HFF-Myc (cell line): Measurements from ENCODE around the gene FMN2.
A peak's percentile ranks its signal among the peaks of the same experiment; 100 is the strongest.

Experiments used
- DNase-seq: peaks from one replicate; pipeline ENCODE4 v3.0.0-alpha.2; 2011; ENCODE audit warnings: low read depth; ENCODE audit errors: extremely low read depth
- H3K4me3 ChIP-seq: replicated peaks from 2 replicates; pipeline ENCODE4 v1.5.1; 2011; ENCODE audit warnings: low read depth, mild to moderate bottlenecking, control low read depth, low read length
- CTCF ChIP-seq: IDR thresholded peaks from 2 replicates; pipeline ENCODE4 v1.5.1; 2012; ENCODE audit warnings: mild to moderate bottlenecking, low read depth, low read length, control low read depth; ENCODE audit errors: missing control alignments

FMN2 gene

GRCh38 chr1:240337781-240338180 lies 246.1 kb downstream of the FMN2 start:
- H3K4me3 ChIP-seq = no peak overlapping the region
- TF ChIP-seq CTCF = no peak
- peak; percentile 72 for DNase-seq

- DNase-seq = no peak
- TF ChIP-seq CTCF = no peak
- no peak overlapping the region for H3K4me3 ChIP-seq
Measured at GRCh38 chr1:240338837-240339236, 247.2 kb downstream of the FMN2 start.

GRCh38 chr1:240341365-240342250 lies 249.9 kb downstream of the FMN2 start:
- TF ChIP-seq CTCF = no peak
- DNase-seq = no peak
- no peak overlapping the region for H3K4me3 ChIP-seq

DNA sequence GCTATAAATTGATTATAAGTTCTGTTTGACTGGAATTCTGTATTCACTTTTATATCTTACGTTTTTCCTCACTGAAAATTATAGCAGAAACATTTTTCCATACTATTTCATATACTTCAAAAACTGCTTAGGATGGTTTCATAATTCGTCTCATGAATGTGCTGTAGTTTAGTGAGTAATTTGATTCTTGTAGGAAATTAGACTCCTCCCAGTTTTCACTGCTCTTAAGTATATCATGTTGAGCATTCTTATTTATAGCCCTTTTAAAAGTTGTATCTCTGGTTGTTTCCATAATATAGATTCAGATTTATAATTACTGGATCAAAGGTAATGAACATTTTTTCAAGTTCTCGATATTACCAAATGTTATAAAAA lies 250.6 kb downstream of the FMN2 start:
- DNase-seq = no peak
- TF ChIP-seq CTCF = no peak
- H3K4me3 ChIP-seq = no peak overlapping the region

DNA sequence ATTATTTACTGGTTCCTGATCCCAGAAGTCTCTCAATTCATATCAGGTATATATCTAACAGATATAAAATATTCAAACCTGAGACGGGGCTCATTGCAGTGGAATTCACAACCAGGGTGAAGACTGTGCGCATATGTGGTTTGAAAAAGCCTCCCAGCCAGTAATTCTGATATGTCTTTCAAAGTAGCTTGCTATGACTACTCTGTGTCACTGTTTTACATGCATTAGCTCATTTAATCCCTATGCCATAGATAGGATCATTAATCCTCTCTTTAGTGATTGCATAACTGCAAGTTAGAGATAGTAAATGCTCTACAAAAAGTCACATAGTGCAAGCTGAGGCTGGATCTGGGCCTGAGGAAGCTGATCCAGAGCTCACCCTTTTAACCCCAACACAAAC lies 251.4 kb downstream of the FMN2 start:
- no peak overlapping the region for H3K4me3 ChIP-seq
- TF ChIP-seq CTCF = no peak
- DNase-seq = no peak

- TF ChIP-seq CTCF = no peak
- no peak for DNase-seq
Measured at GRCh38 chr1:240343966-240344365, 252.3 kb downstream of the FMN2 start.

More at GRCh38 chr1:240343966-240344365, 252.3 kb downstream of the FMN2 start:
- H3K4me3 ChIP-seq = no peak overlapping the region
